Measurements from ENCODE around the gene TRAPPC12. TPM values are rescaled to one million over a fixed set of nuclear protein-coding genes. Genes with fewer than 3 reads are reported as not detected.
A peak's percentile ranks its signal among the peaks of the same experiment; 100 is the strongest.
"Not testable (repeated sequence)": the region's sequence is repeated elsewhere in the genome, so short reads cannot be mapped to it uniquely, and the experiment has no call there.

The TRAPPC12 gene
- total and polyA plus RNA-seq, 4 donors, result 47.6 to 163 (median 104) TPM

DNA sequence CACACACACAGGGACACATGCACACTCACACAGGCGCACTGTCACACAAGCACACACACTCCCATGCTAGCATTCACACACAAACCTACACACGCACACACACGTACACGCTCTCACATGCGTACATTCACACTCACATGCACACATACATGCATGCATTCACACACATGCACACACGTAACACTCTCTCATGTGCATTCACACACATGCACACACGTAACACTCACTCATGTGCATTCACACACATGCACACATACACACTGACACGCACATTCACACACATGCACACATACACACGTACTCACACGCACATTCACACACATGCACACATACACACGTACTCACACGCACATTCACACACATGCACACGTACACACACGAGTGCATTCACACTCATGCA is 123.6 kb downstream of the TRAPPC12 start:
- H3K36me3 ChIP-seq (ENCODE audit: control insufficient read depth in 1 of 2, insufficient read depth in 2 of 2, low read length in 1 of 2), result peaks cover 9 to 12% of the 10 kb centered on the region in 2 donors
- H3K9me3 ChIP-seq (ENCODE audit: control insufficient read depth, low read length), result no peaks in the 10 kb centered on the region
- WGBS, 2 donors, result 94 to 95% methylated on average over 14 of the region's 14 CpGs
- intact Hi-C loops (cut with DNase I), result no loop called here
- DNase-seq (peak in 1 of 2 donors; percentile 41), ATAC-seq (ENCODE audit: low FRiP score) (no peak)
- no peak overlapping the region for H3K4me3 ChIP-seq (ENCODE audit: low read length in 2 of 2)
- no peak overlapping the region for H3K27ac ChIP-seq (ENCODE audit: low read depth in 1 of 2, low read length in 2 of 2)
- no peaks in the 10 kb centered on the region for H3K27me3 ChIP-seq (ENCODE audit: control insufficient read depth in 1 of 2, insufficient read depth in 2 of 2, low read length in 1 of 2)
- no peaks in the 10 kb centered on the region for H3K4me1 ChIP-seq (ENCODE audit: control insufficient read depth in 1 of 2, insufficient read depth in 2 of 2, low read length in 2 of 2)

DNA sequence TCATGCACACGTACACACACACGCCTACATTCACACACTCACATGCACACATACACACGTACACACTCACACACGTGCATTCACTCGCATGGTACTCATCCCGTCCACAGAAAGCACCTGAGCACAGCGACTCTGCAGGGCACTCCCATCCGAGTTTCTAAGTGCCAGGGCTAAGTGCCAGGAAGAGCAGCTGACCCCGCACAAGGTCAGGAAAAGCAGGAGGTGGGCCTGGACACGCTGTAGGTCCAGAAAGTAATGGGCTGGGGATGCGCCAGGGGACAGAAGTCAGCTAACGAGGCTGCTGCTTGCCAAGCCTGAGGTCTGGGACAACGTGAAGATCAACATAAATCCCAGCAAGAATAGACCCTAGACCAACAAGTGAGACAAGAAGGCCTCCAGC is 124.0 kb downstream of the TRAPPC12 start:
- ATAC-seq (ENCODE audit: low FRiP score), result no peak
- no peaks in the 10 kb centered on the region for H3K9me3 ChIP-seq (ENCODE audit: control insufficient read depth, low read length)
- 94 to 95% methylated on average over 13 of the region's 13 CpGs for WGBS, 2 donors
- no peak overlapping the region for H3K27ac ChIP-seq (ENCODE audit: low read depth in 1 of 2, low read length in 2 of 2)
- intact Hi-C loops (cut with DNase I), result no loop called here
- H3K4me1 ChIP-seq (ENCODE audit: control insufficient read depth in 1 of 2, insufficient read depth in 2 of 2, low read length in 2 of 2), result no peaks in the 10 kb centered on the region
- peak in 1 of 2 donors; percentile 30 for DNase-seq
- H3K27me3 ChIP-seq (ENCODE audit: control insufficient read depth in 1 of 2, insufficient read depth in 2 of 2, low read length in 1 of 2), result no peaks in the 10 kb centered on the region
- peaks cover 9 to 10% of the 10 kb centered on the region in 2 donors for H3K36me3 ChIP-seq (ENCODE audit: control insufficient read depth in 1 of 2, insufficient read depth in 2 of 2, low read length in 1 of 2)
- no peak overlapping the region for H3K4me3 ChIP-seq (ENCODE audit: low read length in 2 of 2)

- Histone ChIP-seq H3K4me3 (ENCODE audit: low read length in 2 of 2) (no peak overlapping the region), H3K27ac (ENCODE audit: low read depth in 1 of 2, low read length in 2 of 2) (no peak overlapping the region), H3K9me3 (ENCODE audit: control insufficient read depth, low read length) (no peaks in the 10 kb centered on the region), H3K27me3 (ENCODE audit: control insufficient read depth in 1 of 2, insufficient read depth in 2 of 2, low read length in 1 of 2) (no peaks in the 10 kb centered on the region), H3K4me1 (ENCODE audit: control insufficient read depth in 1 of 2, insufficient read depth in 2 of 2, low read length in 2 of 2) (no peaks in the 10 kb centered on the region), H3K36me3 (ENCODE audit: control insufficient read depth in 1 of 2, insufficient read depth in 2 of 2, low read length in 1 of 2) (peaks cover 9 to 10% of the 10 kb centered on the region in 2 donors)
- DNase-seq, result no peak
- ATAC-seq (ENCODE audit: low FRiP score), result no peak
- 95 to 96% methylated on average over 5 of the region's 5 CpGs for WGBS, 2 donors
- intact Hi-C loops (cut with DNase I), result no loop called here
Observed at GRCh38 chr2:3504741-3505140, 125.2 kb downstream of the TRAPPC12 start.

DNA sequence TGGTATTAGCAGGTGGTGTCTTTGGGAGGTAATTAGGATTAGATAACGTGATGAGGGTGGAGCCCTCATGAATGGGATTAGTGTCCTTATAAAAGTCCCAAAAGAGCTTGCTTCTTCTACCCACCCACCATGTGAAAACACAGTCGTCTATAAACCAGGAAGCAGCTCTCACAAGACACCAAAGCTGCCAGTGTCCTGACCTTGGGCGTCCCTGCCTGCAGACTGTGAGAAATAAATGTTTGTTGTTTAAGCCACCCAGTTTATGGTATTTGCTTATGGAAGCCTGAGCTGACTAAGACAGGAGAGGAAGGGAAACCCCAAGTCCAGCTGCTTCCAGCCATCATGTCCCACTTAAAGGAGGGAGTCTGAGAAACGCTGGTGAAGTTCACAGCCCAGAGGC is 126.3 kb downstream of the TRAPPC12 start:
- H3K36me3 ChIP-seq (ENCODE audit: control insufficient read depth in 1 of 2, insufficient read depth in 2 of 2, low read length in 1 of 2), result peaks cover 4 to 7% of the 10 kb centered on the region in 2 donors
- H3K27me3 ChIP-seq (ENCODE audit: control insufficient read depth in 1 of 2, insufficient read depth in 2 of 2, low read length in 1 of 2), result no peaks in the 10 kb centered on the region
- ATAC-seq (ENCODE audit: low FRiP score) (no peak), DNase-seq (no peak)
- no peaks in the 10 kb centered on the region for H3K9me3 ChIP-seq (ENCODE audit: control insufficient read depth, low read length)
- WGBS, 2 donors, result 65 to 83% methylated on average over 4 of the region's 4 CpGs
- H3K4me3 ChIP-seq (ENCODE audit: low read length in 2 of 2), result no peak overlapping the region
- intact Hi-C loops (cut with DNase I), result no loop called here
- H3K27ac ChIP-seq (ENCODE audit: low read depth in 1 of 2, low read length in 2 of 2), result no peak overlapping the region
- no peaks in the 10 kb centered on the region for H3K4me1 ChIP-seq (ENCODE audit: control insufficient read depth in 1 of 2, insufficient read depth in 2 of 2, low read length in 2 of 2)

GRCh38 chr2:3512086-3512485 is 132.6 kb downstream of the TRAPPC12 start:
- Histone ChIP-seq H3K9me3 (ENCODE audit: control insufficient read depth, low read length) (no peaks in the 10 kb centered on the region), H3K27ac (ENCODE audit: low read depth in 1 of 2, low read length in 2 of 2) (no peak overlapping the region), H3K27me3 (ENCODE audit: control insufficient read depth in 1 of 2, insufficient read depth in 2 of 2, low read length in 1 of 2) (no peaks in the 10 kb centered on the region), H3K4me1 (ENCODE audit: control insufficient read depth in 1 of 2, insufficient read depth in 2 of 2, low read length in 2 of 2) (no peaks in the 10 kb centered on the region), H3K36me3 (ENCODE audit: control insufficient read depth in 1 of 2, insufficient read depth in 2 of 2, low read length in 1 of 2) (peaks cover 16 to 18% of the 10 kb centered on the region in 2 donors), H3K4me3 (ENCODE audit: low read length in 2 of 2) (no peak overlapping the region)
- ATAC-seq (ENCODE audit: low FRiP score), result no peak
- DNase-seq, result no peak
- intact Hi-C loops (cut with DNase I), result no loop called here
- 59 to 63% methylated on average over 2 of the region's 2 CpGs for WGBS, 2 donors

DNA sequence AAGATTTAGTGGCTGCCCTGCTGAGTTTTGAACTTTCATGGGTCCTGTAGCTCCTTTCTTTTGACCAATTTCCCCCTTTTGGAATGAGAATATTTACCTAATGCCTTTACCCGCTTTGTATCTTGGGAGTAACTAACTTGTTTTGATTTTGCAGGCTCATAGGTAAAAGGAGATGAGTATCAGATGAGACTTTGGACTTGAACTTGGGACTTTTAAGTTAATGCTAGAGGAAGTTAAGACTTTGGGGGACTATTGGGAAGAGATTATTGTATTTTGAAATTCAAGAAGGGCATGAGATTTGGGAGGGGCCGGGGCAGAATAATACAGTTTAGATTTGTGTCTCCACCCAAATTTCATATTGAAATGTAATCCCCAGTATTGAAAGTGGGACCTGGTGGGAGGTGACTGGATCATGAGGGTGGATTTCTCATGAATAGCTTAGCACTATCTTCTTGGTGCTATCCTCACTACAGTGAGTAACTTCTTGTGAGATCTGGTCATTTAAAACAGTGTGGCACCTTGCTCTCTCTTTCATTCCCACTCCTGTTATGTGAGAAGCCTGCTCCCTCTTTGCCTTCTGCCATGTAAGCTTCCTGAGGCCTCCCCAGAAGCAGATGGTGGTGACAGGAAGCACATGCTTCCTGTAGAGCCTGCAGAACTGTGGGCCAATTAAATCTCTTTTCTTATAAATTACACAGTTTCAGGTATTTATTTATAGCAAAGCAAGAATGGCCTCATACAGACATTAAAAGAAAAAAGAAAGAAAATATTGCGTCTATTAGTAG is 133.7 kb downstream of the TRAPPC12 start:
- H3K27ac ChIP-seq (ENCODE audit: low read depth in 1 of 2, low read length in 2 of 2), result no peak overlapping the region
- ATAC-seq (ENCODE audit: low FRiP score) (no peak), DNase-seq (no peak)
- no peaks in the 10 kb centered on the region for H3K9me3 ChIP-seq (ENCODE audit: control insufficient read depth, low read length)
- peaks cover 16 to 18% of the 10 kb centered on the region in 2 donors for H3K36me3 ChIP-seq (ENCODE audit: control insufficient read depth in 1 of 2, insufficient read depth in 2 of 2, low read length in 1 of 2)
- 96 to 97% methylated on average over 3 of the region's 3 CpGs for WGBS, 2 donors
- no peaks in the 10 kb centered on the region for H3K4me1 ChIP-seq (ENCODE audit: control insufficient read depth in 1 of 2, insufficient read depth in 2 of 2, low read length in 2 of 2)
- H3K27me3 ChIP-seq (ENCODE audit: control insufficient read depth in 1 of 2, insufficient read depth in 2 of 2, low read length in 1 of 2), result no peaks in the 10 kb centered on the region
- intact Hi-C loops (cut with DNase I), result no loop called here
- H3K4me3 ChIP-seq (ENCODE audit: low read length in 2 of 2), result no peak overlapping the region

DNA sequence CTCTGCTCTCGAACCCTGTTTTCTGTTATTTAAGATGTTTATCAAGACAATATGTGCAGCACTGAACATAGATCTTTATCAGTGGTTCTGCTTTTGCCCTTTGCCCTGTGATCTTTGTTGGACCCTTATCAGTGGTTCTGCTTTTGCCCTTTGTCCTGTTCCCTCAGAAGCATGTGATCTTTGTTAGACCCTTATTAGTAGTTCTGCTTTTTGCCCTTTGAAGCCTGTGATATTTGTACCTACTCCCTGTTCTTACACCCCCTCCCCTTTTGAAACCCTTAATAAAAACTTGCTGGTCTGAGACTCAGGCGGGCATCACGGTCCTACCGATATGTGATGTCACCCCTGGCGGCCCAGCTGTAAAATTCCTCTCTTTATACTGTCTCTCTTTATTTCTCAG is 135.9 kb downstream of the TRAPPC12 start:
- not testable (repeated sequence) for H3K27me3 ChIP-seq (ENCODE audit: control insufficient read depth in 1 of 2, insufficient read depth in 2 of 2, low read length in 1 of 2); DNase-seq; H3K4me1 ChIP-seq (ENCODE audit: control insufficient read depth in 1 of 2, insufficient read depth in 2 of 2, low read length in 2 of 2); H3K9me3 ChIP-seq (ENCODE audit: control insufficient read depth, low read length); ATAC-seq (ENCODE audit: low FRiP score); H3K27ac ChIP-seq (ENCODE audit: low read depth in 1 of 2, low read length in 2 of 2); H3K4me3 ChIP-seq (ENCODE audit: low read length in 2 of 2)
- WGBS, 2 donors, result 90 to 96% methylated on average over 5 of the region's 5 CpGs
- intact Hi-C loops (cut with DNase I), result loop anchor here in 1 of 2 donors (5.0 kb wide), 1 partner anchor 42 kb away; the partner anchor contains the start of gene RNASEH1
- peaks cover 16 to 18% of the 10 kb centered on the region in 2 donors for H3K36me3 ChIP-seq (ENCODE audit: control insufficient read depth in 1 of 2, insufficient read depth in 2 of 2, low read length in 1 of 2)

GRCh38 chr2:3516831-3517230 is 137.3 kb downstream of the TRAPPC12 start:
- intact Hi-C loops (cut with DNase I), result loop anchor here in 1 of 2 donors (5.0 kb wide), 1 partner anchor 40 kb away; the partner anchor contains the start of gene RNASEH1
- ATAC-seq (ENCODE audit: low FRiP score), result no peak

More at GRCh38 chr2:3516831-3517230, 137.3 kb downstream of the TRAPPC12 start:
- Histone ChIP-seq H3K9me3 (ENCODE audit: control insufficient read depth, low read length) (no peaks in the 10 kb centered on the region), H3K4me3 (ENCODE audit: low read length in 2 of 2) (no peak overlapping the region), H3K27me3 (ENCODE audit: control insufficient read depth in 1 of 2, insufficient read depth in 2 of 2, low read length in 1 of 2) (no peaks in the 10 kb centered on the region), H3K36me3 (ENCODE audit: control insufficient read depth in 1 of 2, insufficient read depth in 2 of 2, low read length in 1 of 2) (peaks cover 12 to 14% of the 10 kb centered on the region in 2 donors), H3K4me1 (ENCODE audit: control insufficient read depth in 1 of 2, insufficient read depth in 2 of 2, low read length in 2 of 2) (no peaks in the 10 kb centered on the region), H3K27ac (ENCODE audit: low read depth in 1 of 2, low read length in 2 of 2) (no peak overlapping the region)
- DNase-seq, result no peak
- 93 to 95% methylated on average over 3 of the region's 3 CpGs for WGBS, 2 donors

Measured in aorta (tissue), 5 donors.